ENCODE measurements around the gene KDM4E. TPM values are rescaled to one million over a fixed set of nuclear protein-coding genes. Genes with fewer than 3 reads are reported as not detected.

The KDM4E gene
- total RNA-seq, 1 donor, result not detected

Other genes starting within 250 kb of the KDM4E start
- gene CWC15, start 51.7 kb upstream of the KDM4E start, total RNA-seq, result 12.4 TPM
- gene KDM4D, start 51.5 kb upstream of the KDM4E start, total RNA-seq, result 1.3 TPM
- gene KDM4F, start 24.2 kb downstream of the KDM4E start, total RNA-seq, result under 0.01 TPM
- gene SRSF8, start 41.7 kb downstream of the KDM4E start, total RNA-seq, result 17.5 TPM
- gene ENDOD1, start 64.6 kb downstream of the KDM4E start, total RNA-seq, result 14.5 TPM
- gene SESN3, start 205.9 kb downstream of the KDM4E start, total RNA-seq, result 23.4 TPM